IgD-negative memory B cell (primary cell): Measurements from ENCODE around the gene EHD1. TPM values are rescaled to one million over a fixed set of nuclear protein-coding genes. Genes with fewer than 3 reads are reported as not detected.

ENCODE experiments used
- H3K27ac Mint-ChIP-seq, 3 donors: one replicate each; pipeline ENCODE4 v1.8.0; 2020 to 2022; ENCODE audit warnings: mild to moderate bottlenecking in 3 of 3, mixed read lengths in 3 of 3, moderate library complexity in 1 of 3
- H3K27me3 Mint-ChIP-seq: one replicate; pipeline ENCODE4 v1.8.0; 2021; ENCODE audit warnings: mixed read lengths
- H3K36me3 Mint-ChIP-seq: one replicate; pipeline ENCODE4 v1.8.0; 2020; ENCODE audit warnings: mild to moderate bottlenecking, mixed read lengths
- H3K4me1 Mint-ChIP-seq, 3 donors: one replicate each; pipeline ENCODE4 v1.8.0; 2020 to 2022; ENCODE audit warnings: mixed read lengths in 3 of 3, mild to moderate bottlenecking in 1 of 3
- H3K4me3 Mint-ChIP-seq, 4 donors: one replicate each; pipeline ENCODE4 v1.8.0; 2020 to 2022; ENCODE audit warnings: mild to moderate bottlenecking in 4 of 4, mixed read lengths in 4 of 4, moderate library complexity in 3 of 4
- H3K9me3 Mint-ChIP-seq, 3 donors: one replicate each; pipeline ENCODE4 v1.8.0; 2020 to 2021; ENCODE audit warnings: mixed read lengths in 3 of 3, mild to moderate bottlenecking in 1 of 3
- polyA plus RNA-seq: library from polyadenylated mRNA; unstranded; fragments of 300-500 nt; fragmentation: Illumina TruSeq; gene quantifications from one replicate; pipeline ENCODE4 v1.2.3, GENCODE V29; 2021

Gene EHD1
- polyA plus RNA-seq, 1 donor from 2014 or later: 210 TPM

DNA sequence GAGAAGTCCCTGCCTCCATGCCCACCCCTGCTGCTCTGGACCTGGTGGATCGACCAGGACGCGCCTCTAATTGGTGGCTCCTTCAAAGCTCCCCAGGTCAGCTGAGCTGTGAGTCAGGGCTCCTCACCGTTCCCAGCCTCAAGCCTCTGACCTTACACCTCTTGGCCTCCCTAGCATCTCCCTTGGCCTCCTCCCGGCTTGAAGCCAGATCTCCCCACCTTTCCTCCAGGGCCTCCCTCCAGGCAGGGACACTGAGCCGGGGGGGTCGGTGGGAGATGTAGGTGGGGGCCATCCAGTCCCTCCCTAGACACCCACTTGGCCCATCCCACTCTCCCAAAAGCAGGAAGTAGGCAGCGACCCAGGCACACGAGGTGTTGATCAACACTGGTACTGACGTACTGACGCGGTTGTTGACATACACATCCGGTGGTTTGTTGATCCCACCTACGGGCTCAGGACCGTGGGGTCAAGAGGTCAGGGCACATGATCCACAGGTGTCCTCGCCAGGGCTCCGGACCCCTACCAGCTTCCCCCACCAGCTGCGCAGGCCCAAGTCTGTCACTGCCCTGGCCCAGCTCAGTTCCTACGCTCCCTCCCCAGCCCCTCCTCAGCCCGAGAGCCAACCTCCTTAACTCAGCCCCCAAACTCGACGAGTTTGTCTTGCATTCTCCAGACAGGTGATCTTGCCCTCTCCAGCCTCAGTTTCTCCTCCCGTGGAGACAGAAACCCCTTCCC lies 37.8 kb upstream of the EHD1 start:
- Mint-ChIP-seq H3K4me1 (peaks cover 16 to 27% (median 21%) of the 10 kb centered on the region in 3 donors), H3K9me3 (no peaks in the 10 kb centered on the region), H3K4me3 (peak overlapping the region; percentile 82 to 96 (median 89)), H3K27ac (peak overlapping the region; percentile 47 to 96 (median 81)), H3K27me3 (no peaks in the 10 kb centered on the region), H3K36me3 (no peaks in the 10 kb centered on the region)

DNA sequence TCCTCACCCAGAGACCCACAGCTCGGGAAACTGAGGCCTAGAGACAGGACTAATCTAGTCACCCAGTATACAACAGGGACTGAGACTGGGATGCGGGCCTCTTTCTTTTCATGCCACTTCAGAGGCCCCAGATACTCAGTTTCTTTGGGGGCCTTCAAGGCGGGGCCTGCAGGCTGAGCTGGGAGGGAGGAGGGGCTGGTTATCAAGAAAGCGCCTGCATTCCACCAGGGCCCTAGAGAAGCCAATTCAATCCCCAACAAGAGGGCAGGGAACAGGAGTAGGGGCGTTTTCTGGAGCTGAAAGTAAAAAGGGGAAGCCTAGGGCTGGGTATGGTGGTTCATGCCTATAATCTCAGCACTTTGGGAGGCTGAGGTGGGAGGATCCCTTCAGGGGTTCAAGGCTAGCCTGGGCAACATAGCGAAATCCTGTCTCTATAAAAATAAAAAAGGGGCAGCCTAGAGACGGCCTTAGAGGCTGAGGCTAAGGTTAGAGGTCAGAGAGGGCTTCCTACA lies 37.0 kb upstream of the EHD1 start:
- H3K4me1 Mint-ChIP-seq: peaks cover 16 to 27% (median 21%) of the 10 kb centered on the region in 3 donors
- H3K27me3 Mint-ChIP-seq: no peaks in the 10 kb centered on the region
- H3K36me3 Mint-ChIP-seq: no peaks in the 10 kb centered on the region
- peak overlapping the region; percentile 9 to 96 (median 47) for H3K27ac Mint-ChIP-seq
- H3K4me3 Mint-ChIP-seq: peak overlapping the region; percentile 82 to 96 (median 89)
- H3K9me3 Mint-ChIP-seq: no peaks in the 10 kb centered on the region

- H3K4me3 Mint-ChIP-seq: peak overlapping the region in 1 of 4 donors; percentile 52
- no peaks in the 10 kb centered on the region for H3K36me3 Mint-ChIP-seq
- H3K27me3 Mint-ChIP-seq: no peaks in the 10 kb centered on the region
- H3K9me3 Mint-ChIP-seq: no peaks in the 10 kb centered on the region
- H3K4me1 Mint-ChIP-seq: peaks cover 16 to 27% (median 21%) of the 10 kb centered on the region in 3 donors
- H3K27ac Mint-ChIP-seq: no peak overlapping the region
Measured at GRCh38 chr11:64914123-64914522, 35.7 kb upstream of the EHD1 start.

- H3K4me3 Mint-ChIP-seq: no peak overlapping the region
- no peaks in the 10 kb centered on the region for H3K27me3 Mint-ChIP-seq
- H3K27ac Mint-ChIP-seq: no peak overlapping the region
- H3K4me1 Mint-ChIP-seq: peaks cover 16 to 25% (median 21%) of the 10 kb centered on the region in 3 donors
- H3K36me3 Mint-ChIP-seq: no peaks in the 10 kb centered on the region
- no peaks in the 10 kb centered on the region for H3K9me3 Mint-ChIP-seq
Measured at GRCh38 chr11:64913171-64913727, 34.8 kb upstream of the EHD1 start.

- peak overlapping the region in 1 of 4 donors; percentile 60 for H3K4me3 Mint-ChIP-seq
- no peaks in the 10 kb centered on the region for H3K36me3 Mint-ChIP-seq
- H3K27me3 Mint-ChIP-seq: no peaks in the 10 kb centered on the region
- no peaks in the 10 kb centered on the region for H3K9me3 Mint-ChIP-seq
- H3K27ac Mint-ChIP-seq: peak overlapping the region in 1 of 3 donors; percentile 42
- H3K4me1 Mint-ChIP-seq: peaks cover 6 to 12% (median 9%) of the 10 kb centered on the region in 3 donors
Measured at GRCh38 chr11:64911689-64912088, 33.3 kb upstream of the EHD1 start.

GRCh38 chr11:64911142-64911541 lies 32.7 kb upstream of the EHD1 start:
- peak overlapping the region in 1 of 3 donors; percentile 42 for H3K27ac Mint-ChIP-seq
- H3K4me3 Mint-ChIP-seq: peak overlapping the region in 1 of 4 donors; percentile 60
- no peaks in the 10 kb centered on the region for H3K27me3 Mint-ChIP-seq
- H3K9me3 Mint-ChIP-seq: no peaks in the 10 kb centered on the region
- H3K4me1 Mint-ChIP-seq: peaks cover 5 to 7% (median 6%) of the 10 kb centered on the region in 3 donors
- no peaks in the 10 kb centered on the region for H3K36me3 Mint-ChIP-seq

DNA sequence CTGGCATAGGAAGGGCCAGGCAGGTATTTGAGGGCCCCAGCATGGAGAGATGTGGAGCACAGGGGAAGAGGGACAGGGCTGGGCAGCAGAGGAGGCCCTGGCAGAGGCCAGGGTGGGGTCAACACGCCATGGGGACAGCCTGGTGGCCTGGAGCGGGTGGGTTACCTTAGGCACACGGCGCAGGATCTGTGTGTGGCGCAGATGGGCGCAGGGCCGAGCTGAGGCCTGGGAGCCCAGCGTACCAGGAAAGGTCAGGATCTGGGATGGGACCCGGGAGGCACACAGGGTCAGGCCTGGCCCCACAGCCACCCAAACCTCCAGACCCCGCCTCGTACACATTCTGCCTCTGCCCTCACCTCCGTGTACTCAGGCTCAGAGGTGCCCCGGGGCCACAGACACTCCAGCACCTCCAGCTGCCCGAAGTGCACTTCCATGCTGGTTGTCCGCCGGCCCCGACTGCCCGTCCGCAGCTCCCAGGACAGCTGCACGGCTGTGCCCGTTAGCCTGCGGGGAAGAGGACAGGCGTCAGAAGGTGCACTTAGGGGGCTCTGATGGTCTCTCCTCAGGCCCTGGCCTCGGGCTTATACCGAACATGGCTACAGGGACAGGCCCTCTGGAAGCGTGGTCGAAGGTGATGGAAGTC lies 32.2 kb upstream of the EHD1 start:
- no peak overlapping the region for H3K27ac Mint-ChIP-seq
- no peaks in the 10 kb centered on the region for H3K27me3 Mint-ChIP-seq
- no peaks in the 10 kb centered on the region for H3K9me3 Mint-ChIP-seq
- H3K4me1 Mint-ChIP-seq: peaks cover 0 to 1% (median 0%) of the 10 kb centered on the region in 3 donors
- H3K4me3 Mint-ChIP-seq: no peak overlapping the region
- H3K36me3 Mint-ChIP-seq: no peaks in the 10 kb centered on the region

DNA sequence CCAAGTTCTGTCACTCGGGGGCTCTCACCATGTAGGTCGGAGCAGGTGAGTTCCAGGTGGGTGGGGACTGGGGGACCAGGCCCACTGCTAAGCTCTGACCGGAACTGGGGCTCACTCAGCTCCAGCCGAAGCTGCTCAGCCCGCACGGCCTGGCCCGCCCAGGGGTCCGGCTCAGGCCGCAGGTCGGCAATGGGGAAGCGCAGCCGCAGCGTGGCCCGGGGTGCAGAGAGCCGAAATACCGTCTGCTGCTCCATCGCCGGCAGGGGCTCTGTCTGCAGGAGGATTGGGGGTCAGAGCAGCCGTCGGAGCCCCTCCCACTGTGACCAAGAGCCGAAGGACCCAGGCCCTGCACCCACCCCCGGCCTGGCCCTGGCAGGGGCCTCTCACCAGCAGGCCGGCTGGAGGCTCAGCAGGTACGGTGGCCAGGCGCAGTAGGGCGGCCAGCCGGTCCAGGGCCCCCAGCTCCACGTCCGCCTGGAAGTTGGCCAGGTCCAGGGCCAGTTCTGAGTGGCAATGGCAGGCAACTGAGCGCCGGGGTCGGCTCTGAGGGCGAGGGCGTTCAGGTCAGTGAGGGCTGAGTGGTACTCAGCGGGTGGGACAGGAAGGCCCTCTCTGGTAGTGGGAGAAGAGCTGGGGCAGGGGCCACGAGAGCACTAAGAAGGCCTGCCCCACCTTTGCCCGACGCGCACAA lies 31.4 kb upstream of the EHD1 start:
- H3K9me3 Mint-ChIP-seq: no peaks in the 10 kb centered on the region
- no peaks in the 10 kb centered on the region for H3K36me3 Mint-ChIP-seq
- H3K27me3 Mint-ChIP-seq: no peaks in the 10 kb centered on the region
- H3K4me1 Mint-ChIP-seq: peaks cover 0 to 1% (median 0%) of the 10 kb centered on the region in 3 donors
- no peak overlapping the region for H3K4me3 Mint-ChIP-seq
- no peak overlapping the region for H3K27ac Mint-ChIP-seq

GRCh38 chr11:64908766-64909165 lies 30.3 kb upstream of the EHD1 start:
- Mint-ChIP-seq H3K36me3 (no peaks in the 10 kb centered on the region), H3K9me3 (no peaks in the 10 kb centered on the region), H3K27me3 (no peaks in the 10 kb centered on the region), H3K27ac (no peak overlapping the region), H3K4me1 (peaks cover 0 to 1% (median 0%) of the 10 kb centered on the region in 3 donors), H3K4me3 (no peak overlapping the region)

- no peaks in the 10 kb centered on the region for H3K36me3 Mint-ChIP-seq
- no peaks in the 10 kb centered on the region for H3K27me3 Mint-ChIP-seq
- no peak overlapping the region for H3K4me3 Mint-ChIP-seq
- H3K4me1 Mint-ChIP-seq: no peaks in the 10 kb centered on the region
- no peak overlapping the region for H3K27ac Mint-ChIP-seq
- no peaks in the 10 kb centered on the region for H3K9me3 Mint-ChIP-seq
Measured at GRCh38 chr11:64906314-64906635, 27.9 kb upstream of the EHD1 start.

- Mint-ChIP-seq H3K4me1 (no peaks in the 10 kb centered on the region), H3K4me3 (no peak overlapping the region), H3K9me3 (no peaks in the 10 kb centered on the region), H3K36me3 (peaks cover 1% of the 10 kb centered on the region), H3K27me3 (no peaks in the 10 kb centered on the region), H3K27ac (no peak overlapping the region)
Measured at GRCh38 chr11:64905516-64906313, 27.3 kb upstream of the EHD1 start.

DNA sequence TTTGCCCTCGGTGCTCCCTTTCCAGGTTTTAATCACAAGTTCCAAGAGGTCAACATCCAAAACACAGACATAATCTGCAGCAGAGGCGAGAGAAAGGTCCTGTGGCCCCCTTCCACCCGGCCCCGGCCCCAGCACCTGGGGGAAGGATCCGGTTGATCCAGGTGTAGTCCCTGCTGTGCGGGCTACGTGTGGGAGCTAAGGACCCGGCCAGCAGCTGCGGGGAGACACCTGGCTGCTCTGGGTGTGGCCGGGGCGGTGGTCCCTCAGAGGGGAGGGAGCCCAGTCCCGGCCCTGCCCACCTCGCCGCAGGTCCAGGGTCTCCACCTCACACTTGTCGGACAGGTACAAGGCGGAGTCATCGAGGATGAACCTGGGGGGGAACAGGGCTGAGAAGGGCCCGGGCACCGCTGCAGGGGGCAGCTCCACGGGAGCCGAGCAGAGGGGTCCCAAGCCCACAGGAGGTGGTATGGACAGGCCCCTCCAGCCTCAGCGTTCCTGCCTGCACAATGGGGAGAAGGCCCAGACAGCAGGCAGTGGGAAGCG lies 24.9 kb upstream of the EHD1 start:
- peaks cover 3 to 5% (median 4%) of the 10 kb centered on the region in 3 donors for H3K4me1 Mint-ChIP-seq
- H3K4me3 Mint-ChIP-seq: no peak overlapping the region
- no peaks in the 10 kb centered on the region for H3K9me3 Mint-ChIP-seq
- no peaks in the 10 kb centered on the region for H3K27me3 Mint-ChIP-seq
- H3K36me3 Mint-ChIP-seq: peaks cover 1% of the 10 kb centered on the region
- no peak overlapping the region for H3K27ac Mint-ChIP-seq

- H3K4me1 Mint-ChIP-seq: peaks cover 4 to 5% (median 5%) of the 10 kb centered on the region in 3 donors
Measured at GRCh38 chr11:64902102-64902900, 23.9 kb upstream of the EHD1 start.

More at GRCh38 chr11:64902102-64902900, 23.9 kb upstream of the EHD1 start:
- peaks cover 1% of the 10 kb centered on the region for H3K36me3 Mint-ChIP-seq
- H3K9me3 Mint-ChIP-seq: no peaks in the 10 kb centered on the region
- no peak overlapping the region for H3K4me3 Mint-ChIP-seq
- H3K27me3 Mint-ChIP-seq: no peaks in the 10 kb centered on the region
- H3K27ac Mint-ChIP-seq: peak overlapping the region in 1 of 3 donors; percentile 64
